Neural cell (in vitro differentiated cells): ENCODE results near the gene C22orf15. TPM values are rescaled to one million over a fixed set of nuclear protein-coding genes. Genes with fewer than 3 reads are reported as not detected.

Experiments
- H2AFZ ChIP-seq: fragments of 200-600, 300-800 bp; sonication (generic), shearing (Covaris generic); 2 replicates; pipeline ENCODE4 v1.6.0; 2014; ENCODE audit warnings: low read depth, mild to moderate bottlenecking, antibody characterized with exemption, low read length, moderate library complexity
- H3F3A ChIP-seq: fragments of 200-600 bp; shearing (Covaris generic); 2 replicates; pipeline ENCODE4 v1.6.1; 2016; ENCODE audit warnings: mild to moderate bottlenecking, moderate library complexity, mixed read lengths, antibody characterized with exemption, low read length; ENCODE audit not compliant: insufficient read depth, poor library complexity, severe bottlenecking
- H3K27ac ChIP-seq: fragments of 200-600, 300-800 bp; sonication (generic), shearing (Covaris generic); 2 replicates; pipeline ENCODE4 v1.5.1; 2014; ENCODE audit warnings: mild to moderate bottlenecking, low read length, moderate library complexity
- H3K27me3 ChIP-seq: fragments of 300-800, 200-600 bp; sonication (generic), shearing (Covaris generic); 2 replicates; pipeline ENCODE4 v1.6.0; 2014; ENCODE audit warnings: mild to moderate bottlenecking, low read depth, low read length, moderate library complexity; ENCODE audit not compliant: insufficient read depth
- H3K36me3 ChIP-seq: fragments of 300-800, 200-600 bp; sonication (generic), shearing (Covaris generic); 2 replicates; pipeline ENCODE4 v1.5.1; 2014; ENCODE audit warnings: mild to moderate bottlenecking, antibody characterized with exemption, low read length, moderate library complexity; ENCODE audit not compliant: insufficient read depth
- H3K4me2 ChIP-seq: fragments of 300-800, 200-600 bp; sonication (generic), shearing (Covaris generic); 2 replicates; pipeline ENCODE4 v1.6.0; 2014; ENCODE audit warnings: mild to moderate bottlenecking, low read length
- H3K4me3 ChIP-seq: fragments of 300-800, 200-600 bp; sonication (generic), shearing (Covaris generic); 2 replicates; pipeline ENCODE4 v1.5.1; 2014; ENCODE audit warnings: mild to moderate bottlenecking, low read length, moderate library complexity
- H3K79me2 ChIP-seq: fragments of 200-600 bp; shearing (Covaris generic); replicated peaks from 2 replicates; pipeline ENCODE4 v1.6.0; 2014; ENCODE audit warnings: mild to moderate bottlenecking, low read length, moderate library complexity; ENCODE audit not compliant: insufficient read depth
- H3K9ac ChIP-seq: fragments of 300-800, 200-600 bp; sonication (generic), shearing (Covaris generic); 2 replicates; pipeline ENCODE4 v1.6.1; 2016; ENCODE audit warnings: mild to moderate bottlenecking, low read length, mixed read lengths
- H3K9me2 ChIP-seq: fragments of 200-600 bp; shearing (Covaris generic); 2 replicates; pipeline ENCODE4 v1.6.1; 2016; ENCODE audit warnings: mild to moderate bottlenecking, low read length, mixed read lengths; ENCODE audit not compliant: insufficient read depth
- H3K9me3 ChIP-seq: fragments of 200-600, 300-800 bp; sonication (generic), shearing (Covaris generic); 2 replicates; pipeline ENCODE4 v1.6.1; 2016; ENCODE audit warnings: mild to moderate bottlenecking, mixed run types, low read length, moderate library complexity, mixed read lengths
- H4K20me1 ChIP-seq: fragments of 200-600 bp; shearing (Covaris generic); 2 replicates; pipeline ENCODE4 v1.6.1; 2016; ENCODE audit warnings: mild to moderate bottlenecking, mixed run types; ENCODE audit not compliant: insufficient read depth
- EP300 ChIP-seq: fragments of 450-650 bp; conservative IDR thresholded peaks from 2 replicates; pipeline ENCODE4 v1.6.1; 2014; ENCODE audit warnings: antibody characterized with exemption, mild to moderate bottlenecking, moderate library complexity; ENCODE audit not compliant: poor library complexity, severe bottlenecking
- EZH2 ChIP-seq: fragments of 200-600, 300-800 bp; shearing (Covaris generic), sonication (generic); IDR thresholded peaks from 2 replicates; pipeline ENCODE4 v1.6.1; 2014; ENCODE audit warnings: antibody characterized with exemption, low read length, borderline replicate concordance, mild to moderate bottlenecking; ENCODE audit not compliant: insufficient read depth, poor library complexity, severe bottlenecking
- MXI1 ChIP-seq: fragments of 450-650 bp; conservative IDR thresholded peaks from 2 replicates; pipeline ENCODE4 v1.6.1; 2014; ENCODE audit warnings: antibody characterized with exemption, mild to moderate bottlenecking; ENCODE audit not compliant: poor library complexity, severe bottlenecking
- POLR2AphosphoS5 ChIP-seq: IDR thresholded peaks from 2 replicates; pipeline ENCODE4 v1.6.1; 2012
- RAD21 ChIP-seq: fragments of 450-650 bp; conservative IDR thresholded peaks from 2 replicates; pipeline ENCODE4 v1.6.1; 2014; ENCODE audit warnings: antibody characterized with exemption, mild to moderate bottlenecking, moderate library complexity
- SMC3 ChIP-seq: fragments of 450-650 bp; conservative IDR thresholded peaks from 2 replicates; pipeline ENCODE4 v1.6.1; 2014; ENCODE audit warnings: antibody characterized with exemption, mild to moderate bottlenecking, moderate library complexity; ENCODE audit not compliant: poor library complexity
- TAF1 ChIP-seq: IDR thresholded peaks from 2 replicates; pipeline ENCODE4 v1.6.1; 2012; ENCODE audit warnings: low read depth
- polyA plus RNA-seq: library from polyadenylated mRNA; depleted of rRNA; stranded (reverse); fragments of >200 nt; gene quantifications from 2 replicates; pipeline ENCODE4 v1.2.3, GENCODE V29; 2014
- TF ChIP-seq, protein P1 (sequence below): IDR thresholded peaks from 2 replicates; pipeline ENCODE4 v1.6.1; 2012; ENCODE audit warnings: borderline replicate concordance
- TF ChIP-seq, protein P2 (sequence below): fragments of 450-650 bp; IDR thresholded peaks from 2 replicates; pipeline ENCODE4 v1.5.1; 2014; ENCODE audit warnings: antibody characterized with exemption, mild to moderate bottlenecking, moderate library complexity; ENCODE audit not compliant: poor library complexity, severe bottlenecking

Gene C22orf15
- polyA plus RNA-seq, 1 donor from 2014 or later = not detected

DNA sequence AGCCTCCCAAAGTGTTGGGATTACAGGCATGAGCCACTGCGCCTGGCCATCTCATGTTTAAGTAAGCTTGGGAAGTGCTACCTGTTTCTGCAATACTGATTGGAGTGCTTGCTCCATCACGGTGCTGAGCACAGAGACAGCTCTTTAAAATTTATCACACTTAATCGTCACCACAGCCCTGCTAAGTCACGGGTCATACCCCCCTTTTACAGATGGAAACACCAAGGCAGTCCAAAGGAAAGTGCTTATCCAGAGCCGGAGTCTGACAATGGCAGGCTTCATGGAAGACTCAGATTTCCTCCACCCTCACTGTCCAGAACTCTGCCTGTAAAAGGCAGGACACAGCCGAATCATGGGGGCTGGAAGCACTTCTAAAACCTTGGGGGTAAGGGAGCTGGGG, 2.7 kb upstream of the C22orf15 start:
- Histone ChIP-seq H3F3A (no peaks in the 10 kb centered on the region), H3K4me2 (no peak overlapping the region), H3K27me3 (no peaks in the 10 kb centered on the region), H3K9me2 (no peaks in the 10 kb centered on the region), H3K4me3 (no peak overlapping the region), H3K9me3 (no peaks in the 10 kb centered on the region), H3K36me3 (no peaks in the 10 kb centered on the region), H3K79me2 (no peaks in the 10 kb centered on the region), H4K20me1 (no peaks in the 10 kb centered on the region), H3K9ac (no peak overlapping the region), H3K27ac (no peak overlapping the region), H2AFZ (no peak overlapping the region)
- TF ChIP-seq POLR2AphosphoS5 (no peak), TAF1 (no peak), EZH2 (no peak), SMC3 (no peak), MXI1 (no peak), RAD21 (no peak), EP300 (no peak)
- TF ChIP-seq, protein P1, sequence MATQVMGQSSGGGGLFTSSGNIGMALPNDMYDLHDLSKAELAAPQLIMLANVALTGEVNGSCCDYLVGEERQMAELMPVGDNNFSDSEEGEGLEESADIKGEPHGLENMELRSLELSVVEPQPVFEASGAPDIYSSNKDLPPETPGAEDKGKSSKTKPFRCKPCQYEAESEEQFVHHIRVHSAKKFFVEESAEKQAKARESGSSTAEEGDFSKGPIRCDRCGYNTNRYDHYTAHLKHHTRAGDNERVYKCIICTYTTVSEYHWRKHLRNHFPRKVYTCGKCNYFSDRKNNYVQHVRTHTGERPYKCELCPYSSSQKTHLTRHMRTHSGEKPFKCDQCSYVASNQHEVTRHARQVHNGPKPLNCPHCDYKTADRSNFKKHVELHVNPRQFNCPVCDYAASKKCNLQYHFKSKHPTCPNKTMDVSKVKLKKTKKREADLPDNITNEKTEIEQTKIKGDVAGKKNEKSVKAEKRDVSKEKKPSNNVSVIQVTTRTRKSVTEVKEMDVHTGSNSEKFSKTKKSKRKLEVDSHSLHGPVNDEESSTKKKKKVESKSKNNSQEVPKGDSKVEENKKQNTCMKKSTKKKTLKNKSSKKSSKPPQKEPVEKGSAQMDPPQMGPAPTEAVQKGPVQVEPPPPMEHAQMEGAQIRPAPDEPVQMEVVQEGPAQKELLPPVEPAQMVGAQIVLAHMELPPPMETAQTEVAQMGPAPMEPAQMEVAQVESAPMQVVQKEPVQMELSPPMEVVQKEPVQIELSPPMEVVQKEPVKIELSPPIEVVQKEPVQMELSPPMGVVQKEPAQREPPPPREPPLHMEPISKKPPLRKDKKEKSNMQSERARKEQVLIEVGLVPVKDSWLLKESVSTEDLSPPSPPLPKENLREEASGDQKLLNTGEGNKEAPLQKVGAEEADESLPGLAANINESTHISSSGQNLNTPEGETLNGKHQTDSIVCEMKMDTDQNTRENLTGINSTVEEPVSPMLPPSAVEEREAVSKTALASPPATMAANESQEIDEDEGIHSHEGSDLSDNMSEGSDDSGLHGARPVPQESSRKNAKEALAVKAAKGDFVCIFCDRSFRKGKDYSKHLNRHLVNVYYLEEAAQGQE = no peak
- TF ChIP-seq, protein P2, sequence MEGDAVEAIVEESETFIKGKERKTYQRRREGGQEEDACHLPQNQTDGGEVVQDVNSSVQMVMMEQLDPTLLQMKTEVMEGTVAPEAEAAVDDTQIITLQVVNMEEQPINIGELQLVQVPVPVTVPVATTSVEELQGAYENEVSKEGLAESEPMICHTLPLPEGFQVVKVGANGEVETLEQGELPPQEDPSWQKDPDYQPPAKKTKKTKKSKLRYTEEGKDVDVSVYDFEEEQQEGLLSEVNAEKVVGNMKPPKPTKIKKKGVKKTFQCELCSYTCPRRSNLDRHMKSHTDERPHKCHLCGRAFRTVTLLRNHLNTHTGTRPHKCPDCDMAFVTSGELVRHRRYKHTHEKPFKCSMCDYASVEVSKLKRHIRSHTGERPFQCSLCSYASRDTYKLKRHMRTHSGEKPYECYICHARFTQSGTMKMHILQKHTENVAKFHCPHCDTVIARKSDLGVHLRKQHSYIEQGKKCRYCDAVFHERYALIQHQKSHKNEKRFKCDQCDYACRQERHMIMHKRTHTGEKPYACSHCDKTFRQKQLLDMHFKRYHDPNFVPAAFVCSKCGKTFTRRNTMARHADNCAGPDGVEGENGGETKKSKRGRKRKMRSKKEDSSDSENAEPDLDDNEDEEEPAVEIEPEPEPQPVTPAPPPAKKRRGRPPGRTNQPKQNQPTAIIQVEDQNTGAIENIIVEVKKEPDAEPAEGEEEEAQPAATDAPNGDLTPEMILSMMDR = no peak

DNA sequence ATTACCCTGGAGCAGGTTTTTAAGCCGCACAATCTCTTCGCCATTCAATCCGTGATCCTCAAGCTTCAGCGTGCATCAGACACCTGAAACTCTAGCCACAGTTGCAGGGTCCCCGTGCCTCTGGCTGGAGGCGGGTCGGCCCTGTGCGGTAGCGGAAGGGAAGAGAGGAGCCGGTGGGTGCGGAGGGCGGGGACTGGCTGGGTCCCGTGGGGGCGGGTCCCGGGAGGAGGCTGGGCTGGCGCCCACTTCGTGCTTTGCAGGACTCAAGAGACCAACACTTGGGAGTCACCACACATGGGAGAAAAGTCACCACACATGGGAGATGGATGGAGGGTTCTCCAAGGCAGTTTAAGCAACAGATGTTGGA, 772 bp downstream of the C22orf15 start:
- TF ChIP-seq MXI1 (no peak), SMC3 (no peak), EP300 (no peak), EZH2 (no peak), RAD21 (no peak), TAF1 (no peak), POLR2AphosphoS5 (no peak)
- TF ChIP-seq, protein P2 = no peak
- TF ChIP-seq, protein P1 = no peak
- Histone ChIP-seq H3K27ac (no peak overlapping the region), H3K9me2 (no peaks in the 10 kb centered on the region), H3K9me3 (no peaks in the 10 kb centered on the region), H3K79me2 (no peaks in the 10 kb centered on the region), H4K20me1 (no peaks in the 10 kb centered on the region), H3K9ac (no peak overlapping the region), H3K27me3 (no peaks in the 10 kb centered on the region), H2AFZ (no peak overlapping the region), H3K4me3 (no peak overlapping the region), H3K36me3 (no peaks in the 10 kb centered on the region), H3K4me2 (no peak overlapping the region), H3F3A (no peaks in the 10 kb centered on the region)
